SK-N-SH treated with all-trans-retinoic acid at 6 μM for 48 hours (cell line): Measurements from ENCODE around the gene INMT.

Experiments
- ISL1 ChIP-seq: fragments of 250-450 bp; sonication (Bioruptor Pico); IDR thresholded peaks from 2 replicates; pipeline ENCODE4 v2.1.2; 2022; ENCODE audit warnings: mild to moderate bottlenecking, moderate library complexity
- ZNF70 ChIP-seq: fragments of 450-650 bp; formaldehyde crosslinking; IDR thresholded peaks from 2 replicates; pipeline ENCODE4 v1.5.0; 2020; ENCODE audit warnings: mild to moderate bottlenecking, moderate library complexity
- ZNF8 ChIP-seq: fragments of 450-650 bp; formaldehyde crosslinking; IDR thresholded peaks from 2 replicates; pipeline ENCODE4 v1.5.0; 2020; ENCODE audit warnings: mild to moderate bottlenecking, moderate library complexity
- TF ChIP-seq, protein P1 (sequence below): fragments of 250-450 bp; sonication (Bioruptor Pico); IDR thresholded peaks from 2 replicates; pipeline ENCODE4 v1.5.1; 2021; ENCODE audit warnings: mild to moderate bottlenecking, moderate library complexity
- TF ChIP-seq, protein P2 (sequence below): fragments of 250-450 bp; sonication (Bioruptor Pico); IDR thresholded peaks from 2 replicates; pipeline ENCODE4 v1.5.0; 2020; ENCODE audit warnings: mild to moderate bottlenecking, moderate library complexity

DNA sequence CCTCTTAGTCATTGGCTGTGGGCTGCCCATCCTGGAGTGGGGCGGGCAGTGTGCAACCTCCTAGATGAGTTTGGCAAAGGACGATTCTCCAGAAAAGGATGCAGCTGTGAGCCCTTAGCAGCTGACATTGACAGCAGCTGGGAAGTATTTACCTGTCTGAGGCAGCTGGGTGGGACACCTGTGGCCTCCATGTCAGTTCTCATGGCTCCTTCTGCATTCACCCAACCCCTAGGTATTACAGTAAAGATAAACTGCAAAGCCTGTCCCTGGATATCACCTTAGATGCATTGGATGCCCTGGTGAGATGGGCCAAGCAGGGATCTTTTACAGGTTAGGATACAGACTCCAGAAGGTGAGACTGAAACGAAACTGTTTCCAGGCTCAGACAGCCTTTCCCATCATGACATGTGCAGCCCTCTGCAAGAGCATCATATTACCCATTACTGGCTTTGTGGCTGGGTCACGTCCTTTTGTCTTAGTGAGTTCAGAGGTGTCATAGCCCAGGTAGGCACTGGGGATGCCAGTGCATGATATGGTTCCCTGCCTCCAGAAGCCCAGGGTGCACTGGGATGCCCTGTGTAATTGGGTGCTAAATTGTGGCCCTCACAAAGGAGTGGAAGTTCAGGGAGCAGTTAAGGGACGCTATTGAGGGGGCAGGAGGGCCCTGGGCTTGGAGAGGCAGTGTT is 48.2 kb downstream of the INMT start:
- TF ChIP-seq ZNF8 (CRISPR knock-in tag), result no peak
- TF ChIP-seq ZNF70 (CRISPR knock-in tag), result no peak
- TF ChIP-seq, protein P1, sequence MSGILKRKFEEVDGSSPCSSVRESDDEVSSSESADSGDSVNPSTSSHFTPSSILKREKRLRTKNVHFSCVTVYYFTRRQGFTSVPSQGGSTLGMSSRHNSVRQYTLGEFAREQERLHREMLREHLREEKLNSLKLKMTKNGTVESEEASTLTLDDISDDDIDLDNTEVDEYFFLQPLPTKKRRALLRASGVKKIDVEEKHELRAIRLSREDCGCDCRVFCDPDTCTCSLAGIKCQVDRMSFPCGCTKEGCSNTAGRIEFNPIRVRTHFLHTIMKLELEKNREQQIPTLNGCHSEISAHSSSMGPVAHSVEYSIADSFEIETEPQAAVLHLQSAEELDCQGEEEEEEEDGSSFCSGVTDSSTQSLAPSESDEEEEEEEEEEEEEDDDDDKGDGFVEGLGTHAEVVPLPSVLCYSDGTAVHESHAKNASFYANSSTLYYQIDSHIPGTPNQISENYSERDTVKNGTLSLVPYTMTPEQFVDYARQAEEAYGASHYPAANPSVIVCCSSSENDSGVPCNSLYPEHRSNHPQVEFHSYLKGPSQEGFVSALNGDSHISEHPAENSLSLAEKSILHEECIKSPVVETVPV (CRISPR knock-in tag), result no peak
- TF ChIP-seq ISL1 (CRISPR knock-in tag), result no peak
- TF ChIP-seq, protein P2, sequence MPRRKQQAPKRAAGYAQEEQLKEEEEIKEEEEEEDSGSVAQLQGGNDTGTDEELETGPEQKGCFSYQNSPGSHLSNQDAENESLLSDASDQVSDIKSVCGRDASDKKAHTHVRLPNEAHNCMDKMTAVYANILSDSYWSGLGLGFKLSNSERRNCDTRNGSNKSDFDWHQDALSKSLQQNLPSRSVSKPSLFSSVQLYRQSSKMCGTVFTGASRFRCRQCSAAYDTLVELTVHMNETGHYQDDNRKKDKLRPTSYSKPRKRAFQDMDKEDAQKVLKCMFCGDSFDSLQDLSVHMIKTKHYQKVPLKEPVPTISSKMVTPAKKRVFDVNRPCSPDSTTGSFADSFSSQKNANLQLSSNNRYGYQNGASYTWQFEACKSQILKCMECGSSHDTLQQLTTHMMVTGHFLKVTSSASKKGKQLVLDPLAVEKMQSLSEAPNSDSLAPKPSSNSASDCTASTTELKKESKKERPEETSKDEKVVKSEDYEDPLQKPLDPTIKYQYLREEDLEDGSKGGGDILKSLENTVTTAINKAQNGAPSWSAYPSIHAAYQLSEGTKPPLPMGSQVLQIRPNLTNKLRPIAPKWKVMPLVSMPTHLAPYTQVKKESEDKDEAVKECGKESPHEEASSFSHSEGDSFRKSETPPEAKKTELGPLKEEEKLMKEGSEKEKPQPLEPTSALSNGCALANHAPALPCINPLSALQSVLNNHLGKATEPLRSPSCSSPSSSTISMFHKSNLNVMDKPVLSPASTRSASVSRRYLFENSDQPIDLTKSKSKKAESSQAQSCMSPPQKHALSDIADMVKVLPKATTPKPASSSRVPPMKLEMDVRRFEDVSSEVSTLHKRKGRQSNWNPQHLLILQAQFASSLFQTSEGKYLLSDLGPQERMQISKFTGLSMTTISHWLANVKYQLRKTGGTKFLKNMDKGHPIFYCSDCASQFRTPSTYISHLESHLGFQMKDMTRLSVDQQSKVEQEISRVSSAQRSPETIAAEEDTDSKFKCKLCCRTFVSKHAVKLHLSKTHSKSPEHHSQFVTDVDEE (CRISPR knock-in tag), result no peak
